RWPE1 (cell line): ENCODE measurements around the gene FSIP1.

Experiments used
- CTCF ChIA-PET: fragments of 350-600 bp; sonication (Branson Sonifier 250); formaldehyde crosslinking; extraction: SDS; loops from one replicate; lab custom pipeline; 2021; lab: Yijun Ruan, JAX
- POLR2A ChIA-PET: fragments of 400-600 bp; formaldehyde crosslinking; extraction: SDS; loops from one replicate; lab custom pipeline; 2020; ENCODE audit warnings: antibody characterized with exemption; ENCODE audit not compliant: low non-redundant PET; lab: Yijun Ruan, JAX
- DNase-seq: peaks from one replicate; pipeline ENCODE4 v3.0.0; 2012; ENCODE audit warnings: low spot score
- H3K27ac ChIP-seq: fragments of 450-650 bp; 2 replicates; pipeline ENCODE4 v1.5.1; 2017
- CTCF ChIP-seq: fragments of 450-650 bp; conservative IDR thresholded peaks from 2 replicates; pipeline ENCODE4 v1.5.1; 2017; ENCODE audit warnings: low read depth, mild to moderate bottlenecking

The FSIP1 gene

GRCh38 chr15:39737196-39737550, 45.5 kb downstream of the FSIP1 start:
- DNase-seq: no peak
- ChIA-PET CTCF (no interaction called here), POLR2A (no interaction called here)
- TF ChIP-seq CTCF: no peak
- H3K27ac ChIP-seq: no peak overlapping the region

- POLR2A ChIA-PET: no interaction called here
- DNase-seq: no peak
- TF ChIP-seq CTCF: no peak
- H3K27ac ChIP-seq: no peak overlapping the region
- CTCF ChIA-PET: interaction anchor here (0.5 to 1.0 kb wide), 2 partner anchors 21 to 138 kb away, joined by 4 read pairs; no protein-coding TSS in a partner anchor
Observed at GRCh38 chr15:39736412-39737195, 46.0 kb downstream of the FSIP1 start.

- TF ChIP-seq CTCF: no peak
- ChIA-PET POLR2A (no interaction called here), CTCF (interaction anchor here (0.7 kb wide), 1 partner anchor 144 kb away, joined by 4 read pairs; no protein-coding TSS in a partner anchor)
- DNase-seq: no peak
- no peak overlapping the region for H3K27ac ChIP-seq
Observed at GRCh38 chr15:39735120-39735717, 47.4 kb downstream of the FSIP1 start.

GRCh38 chr15:39731266-39731665, 51.4 kb downstream of the FSIP1 start:
- no peak overlapping the region for H3K27ac ChIP-seq
- POLR2A ChIA-PET: no interaction called here
- no peak for DNase-seq
- no peak for TF ChIP-seq CTCF
- CTCF ChIA-PET: no interaction called here

- POLR2A ChIA-PET: no interaction called here
Observed at GRCh38 chr15:39730552-39730951, 52.1 kb downstream of the FSIP1 start.

GRCh38 chr15:39729500-39729899, 53.1 kb downstream of the FSIP1 start:
- no peak for TF ChIP-seq CTCF
- ChIA-PET CTCF (no interaction called here), POLR2A (no interaction called here)
- DNase-seq: no peak
- H3K27ac ChIP-seq: no peak overlapping the region

More at GRCh38 chr15:39730552-39730951, 52.1 kb downstream of the FSIP1 start:
- DNase-seq: no peak
- CTCF ChIA-PET: no interaction called here
- H3K27ac ChIP-seq: no peak overlapping the region
- no peak for TF ChIP-seq CTCF
